ENCODE data around the gene UNC13D. TPM values are rescaled to one million over a fixed set of nuclear protein-coding genes. Genes with fewer than 3 reads are reported as not detected.
A peak's percentile ranks its signal among the peaks of the same experiment; 100 is the strongest.

Gene UNC13D
- polyA plus RNA-seq, 1 experiment, result 0.16 TPM

DNA sequence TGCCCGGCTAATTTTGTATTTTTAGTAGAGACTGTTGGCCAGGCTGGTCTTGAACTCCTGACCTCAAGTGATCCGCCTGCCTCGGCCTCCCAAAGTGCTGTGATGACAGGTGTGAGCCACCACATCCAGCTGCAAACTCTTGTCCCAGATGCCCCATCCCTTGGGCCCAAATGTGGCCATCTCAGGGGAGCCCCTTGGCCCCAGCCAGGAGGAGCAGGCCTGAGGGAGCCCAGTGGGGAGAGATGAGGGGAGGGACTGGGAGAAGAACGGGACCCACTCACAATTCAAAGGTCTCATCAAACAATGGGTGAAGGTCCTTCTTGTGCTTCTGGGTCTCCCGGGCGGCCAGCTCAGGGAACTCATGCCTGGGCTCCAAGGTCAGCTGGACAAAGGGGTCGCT, 14.5 kb downstream of the UNC13D start:
- H3K4me3 ChIP-seq (ENCODE audit: low read depth, low read length), result no peak overlapping the region
- H3K9me3 ChIP-seq (ENCODE audit: control insufficient read depth, insufficient read depth, low read length), result no peaks in the 10 kb centered on the region; the same call in 1 of the 2 replicates
- no peaks in the 10 kb centered on the region for H3K27me3 ChIP-seq (ENCODE audit: control insufficient read depth, insufficient read depth, low read length)
- ChIA-PET POLR2A (interaction anchor here (0.6 to 1.6 kb wide), 2 partner anchors 9 to 54 kb away, joined by 3 read pairs; no protein-coding TSS in a partner anchor), CTCF (interaction anchor here (0.6 to 1.4 kb wide), 10 partner anchors 9 to 79 kb away, joined by 3 to 4 read pairs (median 3); no protein-coding TSS in a partner anchor)
- DNase-seq (ENCODE audit: low read depth, low spot score), result no peak
- no peak for TF ChIP-seq CTCF (IDR thresholded peaks at IDR 0.05; ENCODE audit: low read depth, low read length)
- H3K27ac ChIP-seq (ENCODE audit: low read depth, low read length), result no peak overlapping the region

DNA sequence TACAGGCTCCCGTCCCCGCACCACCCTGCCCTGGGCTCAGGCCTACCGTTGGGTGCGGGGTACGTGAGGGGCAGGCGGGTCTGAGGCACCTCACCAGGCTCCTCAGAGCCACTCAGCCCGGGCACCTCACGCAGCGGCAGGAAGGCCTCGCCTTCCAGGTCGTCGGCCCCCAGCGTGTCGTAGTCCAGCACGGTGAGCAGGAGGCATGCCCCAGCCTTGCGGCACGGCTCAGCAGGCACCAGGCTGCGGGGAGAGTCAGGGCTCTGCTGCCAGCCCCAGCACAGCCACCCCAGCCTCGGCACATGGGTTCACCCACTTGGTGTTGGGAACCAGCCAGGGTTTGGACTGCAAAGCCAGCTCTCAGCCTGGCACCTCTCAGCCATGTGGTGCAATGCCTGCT, 15.5 kb downstream of the UNC13D start:
- Histone ChIP-seq H3K27ac (ENCODE audit: low read depth, low read length) (no peak overlapping the region), H3K27me3 (ENCODE audit: control insufficient read depth, insufficient read depth, low read length) (no peaks in the 10 kb centered on the region), H3K4me3 (ENCODE audit: low read depth, low read length) (no peak overlapping the region), H3K9me3 (ENCODE audit: control insufficient read depth, insufficient read depth, low read length) (no peaks in the 10 kb centered on the region; the same call in 1 of the 2 replicates)
- POLR2A ChIA-PET, result interaction anchor here (0.5 to 2.5 kb wide), 3 partner anchors 9 to 53 kb away, joined by 3 to 9 read pairs (median 4); no protein-coding TSS in a partner anchor
- CTCF ChIA-PET, result interaction anchor here (0.6 to 2.8 kb wide), 10 partner anchors 11 to 228 kb away, joined by 3 to 12 read pairs (median 4); no protein-coding TSS in a partner anchor
- no peak for TF ChIP-seq CTCF (IDR thresholded peaks at IDR 0.05; ENCODE audit: low read depth, low read length)
- DNase-seq (ENCODE audit: low read depth, low spot score), result no peak

DNA sequence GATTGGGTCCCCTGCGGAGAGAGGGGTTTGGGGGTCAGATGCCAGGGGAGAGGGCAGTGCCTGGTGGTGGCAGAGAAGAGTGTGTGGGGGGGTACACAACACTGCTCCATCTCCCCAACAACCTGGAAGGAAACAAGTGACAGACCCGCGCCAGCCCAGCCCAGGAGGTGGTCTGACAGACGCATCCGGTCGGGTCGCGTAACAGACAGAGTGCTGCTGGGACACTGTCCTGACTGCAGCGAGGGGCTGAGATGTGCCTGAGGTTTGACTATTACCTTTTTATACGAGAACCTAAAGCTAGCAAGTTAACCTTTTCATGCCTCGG, 16.2 kb downstream of the UNC13D start:
- ChIA-PET CTCF (interaction anchor here (0.6 to 2.8 kb wide), 9 partner anchors 9 to 75 kb away, joined by 3 to 13 read pairs (median 3); no protein-coding TSS in a partner anchor), POLR2A (interaction anchor here (0.5 to 2.5 kb wide), 4 partner anchors 9 to 52 kb away, joined by 3 to 9 read pairs (median 4); no protein-coding TSS in a partner anchor)
- Histone ChIP-seq H3K9me3 (ENCODE audit: control insufficient read depth, insufficient read depth, low read length) (no peaks in the 10 kb centered on the region; the same call in 1 of the 2 replicates), H3K27ac (ENCODE audit: low read depth, low read length) (no peak overlapping the region), H3K27me3 (ENCODE audit: control insufficient read depth, insufficient read depth, low read length) (no peaks in the 10 kb centered on the region), H3K4me3 (ENCODE audit: low read depth, low read length) (no peak overlapping the region)
- no peak for DNase-seq (ENCODE audit: low read depth, low spot score)
- TF ChIP-seq CTCF (IDR thresholded peaks at IDR 0.05; ENCODE audit: low read depth, low read length), result no peak

DNA sequence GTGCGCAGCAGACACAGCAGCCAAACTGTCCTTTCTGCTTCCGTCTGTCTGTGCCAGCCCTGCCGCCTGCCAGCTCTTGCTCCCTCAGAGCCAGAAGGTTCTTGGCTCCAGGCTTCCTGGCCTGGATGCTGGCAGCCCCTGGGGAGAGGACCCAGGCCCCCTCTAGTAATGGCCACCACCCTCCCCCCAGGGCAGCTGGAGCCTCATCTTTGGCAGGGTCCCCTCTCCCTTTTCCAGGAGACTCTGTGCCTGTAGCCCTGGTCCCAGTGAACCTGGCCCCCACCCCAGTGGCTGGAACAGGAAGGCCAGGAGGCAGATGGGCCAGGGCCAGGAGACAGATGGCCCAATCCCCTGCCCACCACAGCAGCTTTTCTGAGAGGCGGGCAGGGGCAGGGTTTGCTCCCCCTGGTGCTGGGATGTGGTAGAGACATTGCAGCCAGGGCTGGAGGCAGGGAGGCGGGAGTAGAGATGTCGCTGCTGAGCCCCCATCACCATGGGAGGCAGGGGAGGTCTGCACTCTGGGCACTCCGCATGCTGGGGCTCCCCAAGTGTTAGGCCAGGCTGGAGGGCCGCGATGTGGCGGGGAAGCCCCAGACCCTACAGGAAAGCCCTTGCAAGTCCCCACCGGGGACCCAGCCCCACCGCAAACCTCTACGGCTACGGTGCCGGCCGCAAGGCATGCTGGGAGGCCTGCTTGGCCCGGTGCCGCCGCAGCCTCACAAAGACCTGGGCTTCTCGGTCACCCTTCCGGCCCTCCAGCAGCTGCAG, 16.7 kb downstream of the UNC13D start:
- POLR2A ChIA-PET, result interaction anchor here (0.6 to 2.5 kb wide), 5 partner anchors 28 to 51 kb away, joined by 3 to 17 read pairs (median 9); partner anchors contain the start of gene WBP2

More for the DNA sequence above, 16.7 kb downstream of the UNC13D start:
- CTCF ChIA-PET, result interaction anchor here (0.6 to 2.8 kb wide), 16 partner anchors 10 to 868 kb away, joined by 3 to 13 read pairs (median 4); partner anchors contain the start of genes GALK1 and WBP2
- no peaks in the 10 kb centered on the region for H3K27me3 ChIP-seq (ENCODE audit: control insufficient read depth, insufficient read depth, low read length)
- H3K27ac ChIP-seq (ENCODE audit: low read depth, low read length), result peak overlapping the region; percentile 11
- no peak for DNase-seq (ENCODE audit: low read depth, low spot score)
- peak overlapping the region; percentile 32 for H3K4me3 ChIP-seq (ENCODE audit: low read depth, low read length)
- peak; percentile 77 for TF ChIP-seq CTCF (IDR thresholded peaks at IDR 0.05; ENCODE audit: low read depth, low read length)
- H3K9me3 ChIP-seq (ENCODE audit: control insufficient read depth, insufficient read depth, low read length), result no peaks in the 10 kb centered on the region
